Peyer's patch (tissue), 4 donors: ENCODE data around the gene PAGR1. TPM values are rescaled to one million over a fixed set of nuclear protein-coding genes. Genes with fewer than 3 reads are reported as not detected.

Experiments
- DNase-seq, 3 donors: peaks; one replicate each; pipeline ENCODE4 v3.0.0-alpha.2; 2017 to 2019
- H3K27ac ChIP-seq, 4 donors: fragments of 200-600 bp; sonication (generic); one replicate each; pipeline ENCODE4 v1.5.1; 2016 to 2019
- H3K27me3 ChIP-seq, 2 donors: fragments of 200-600 bp; sonication (generic); one replicate each; pipeline ENCODE4 v1.5.1; 2019
- H3K36me3 ChIP-seq, 3 donors: fragments of 200-600 bp; sonication (generic); one replicate each; pipeline ENCODE4 v1.5.1; 2016 to 2019
- H3K4me1 ChIP-seq, 4 donors: fragments of 200-600 bp; sonication (generic); one replicate each; pipeline ENCODE4 v1.5.1; 2016 to 2019
- H3K4me3 ChIP-seq, 4 donors: fragments of 200-600 bp; sonication (generic); 1 replicate in 3 of 4; 2 replicates in 1 of 4; pipeline ENCODE4 v1.5.1; 2016 to 2019; ENCODE audit warnings: mild to moderate bottlenecking in 1 of 4
- H3K9me3 ChIP-seq, 4 donors: fragments of 200-600 bp; sonication (generic); one replicate each; pipeline ENCODE4 v1.5.1; 2016 to 2019; ENCODE audit warnings: mild to moderate bottlenecking in 1 of 4
- POLR2A ChIP-seq, 2 donors: fragments of 450-650 bp; IDR thresholded peaks; one replicate each; pipeline ENCODE4 v1.5.1; 2017; ENCODE audit warnings: antibody characterized with exemption in 2 of 2, mild to moderate bottlenecking in 2 of 2, moderate library complexity in 2 of 2
- total RNA-seq, 4 donors: library from RNA; depleted of rRNA; stranded (reverse); fragments of >200 nt; gene quantifications; one replicate each; pipeline ENCODE4 v1.1.0, GENCODE V29; 2016
- TF ChIP-seq, protein P1 (sequence below), 6 experiments: fragments of 450-650 bp in 4 of 6; fragments of 200-600 bp in 2 of 6; sonication (generic) in 1 of 6; IDR thresholded peaks; one replicate each; pipeline ENCODE4 v1.5.1; 2017 to 2019; ENCODE audit warnings: antibody characterized with exemption in 6 of 6, mild to moderate bottlenecking in 3 of 6, moderate library complexity in 1 of 6

Gene PAGR1
- total RNA-seq, 4 donors from 2014 or later: 39.5 to 50.3 (median 48.3) TPM

DNA sequence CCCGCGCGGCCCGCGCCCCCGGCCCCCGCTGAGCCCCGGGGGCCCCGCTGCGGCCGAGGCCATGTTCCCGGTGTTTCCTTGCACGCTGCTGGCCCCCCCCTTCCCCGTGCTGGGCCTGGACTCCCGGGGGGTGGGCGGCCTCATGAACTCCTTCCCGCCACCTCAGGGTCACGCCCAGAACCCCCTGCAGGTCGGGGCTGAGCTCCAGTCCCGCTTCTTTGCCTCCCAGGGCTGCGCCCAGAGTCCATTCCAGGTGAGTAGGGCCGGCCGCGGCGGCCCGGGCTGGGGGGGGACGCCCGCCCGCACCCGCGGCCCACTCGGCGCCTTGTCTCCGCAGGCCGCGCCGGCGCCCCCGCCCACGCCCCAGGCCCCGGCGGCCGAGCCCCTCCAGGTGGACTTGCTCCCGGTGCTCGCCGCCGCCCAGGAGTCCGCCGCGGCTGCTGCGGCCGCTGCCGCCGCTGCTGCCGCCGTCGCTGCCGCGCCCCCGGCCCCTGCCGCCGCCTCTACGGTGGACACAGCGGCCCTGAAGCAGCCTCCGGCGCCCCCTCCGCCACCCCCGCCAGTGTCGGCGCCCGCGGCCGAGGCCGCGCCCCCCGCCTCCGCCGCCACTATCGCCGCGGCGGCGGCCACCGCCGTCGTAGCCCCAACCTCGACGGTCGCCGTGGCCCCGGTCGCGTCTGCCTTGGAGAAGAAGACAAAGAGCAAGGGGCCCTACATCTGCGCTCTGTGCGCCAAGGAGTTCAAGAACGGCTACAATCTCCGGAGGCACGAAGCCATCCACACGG lies 9.1 kb upstream of the PAGR1 start:
- Histone ChIP-seq H3K4me1 (peaks cover 4 to 47% (median 29%) of the 10 kb centered on the region in 4 donors), H3K36me3 (peaks cover 0 to 15% (median 0%) of the 10 kb centered on the region in 3 donors), H3K4me3 (peak overlapping the region; percentile 55 to 79 (median 70)), H3K27me3 (no peaks in the 10 kb centered on the region), H3K27ac (peak overlapping the region; percentile 85 to 98 (median 90)), H3K9me3 (no peaks in the 10 kb centered on the region)
- DNase-seq: peak; percentile 63 to 76 (median 73)
- TF ChIP-seq, protein P1, sequence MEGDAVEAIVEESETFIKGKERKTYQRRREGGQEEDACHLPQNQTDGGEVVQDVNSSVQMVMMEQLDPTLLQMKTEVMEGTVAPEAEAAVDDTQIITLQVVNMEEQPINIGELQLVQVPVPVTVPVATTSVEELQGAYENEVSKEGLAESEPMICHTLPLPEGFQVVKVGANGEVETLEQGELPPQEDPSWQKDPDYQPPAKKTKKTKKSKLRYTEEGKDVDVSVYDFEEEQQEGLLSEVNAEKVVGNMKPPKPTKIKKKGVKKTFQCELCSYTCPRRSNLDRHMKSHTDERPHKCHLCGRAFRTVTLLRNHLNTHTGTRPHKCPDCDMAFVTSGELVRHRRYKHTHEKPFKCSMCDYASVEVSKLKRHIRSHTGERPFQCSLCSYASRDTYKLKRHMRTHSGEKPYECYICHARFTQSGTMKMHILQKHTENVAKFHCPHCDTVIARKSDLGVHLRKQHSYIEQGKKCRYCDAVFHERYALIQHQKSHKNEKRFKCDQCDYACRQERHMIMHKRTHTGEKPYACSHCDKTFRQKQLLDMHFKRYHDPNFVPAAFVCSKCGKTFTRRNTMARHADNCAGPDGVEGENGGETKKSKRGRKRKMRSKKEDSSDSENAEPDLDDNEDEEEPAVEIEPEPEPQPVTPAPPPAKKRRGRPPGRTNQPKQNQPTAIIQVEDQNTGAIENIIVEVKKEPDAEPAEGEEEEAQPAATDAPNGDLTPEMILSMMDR (IDR thresholded peaks at IDR 0.05): no peak
- TF ChIP-seq POLR2A (IDR thresholded peaks at IDR 0.05): no peak

DNA sequence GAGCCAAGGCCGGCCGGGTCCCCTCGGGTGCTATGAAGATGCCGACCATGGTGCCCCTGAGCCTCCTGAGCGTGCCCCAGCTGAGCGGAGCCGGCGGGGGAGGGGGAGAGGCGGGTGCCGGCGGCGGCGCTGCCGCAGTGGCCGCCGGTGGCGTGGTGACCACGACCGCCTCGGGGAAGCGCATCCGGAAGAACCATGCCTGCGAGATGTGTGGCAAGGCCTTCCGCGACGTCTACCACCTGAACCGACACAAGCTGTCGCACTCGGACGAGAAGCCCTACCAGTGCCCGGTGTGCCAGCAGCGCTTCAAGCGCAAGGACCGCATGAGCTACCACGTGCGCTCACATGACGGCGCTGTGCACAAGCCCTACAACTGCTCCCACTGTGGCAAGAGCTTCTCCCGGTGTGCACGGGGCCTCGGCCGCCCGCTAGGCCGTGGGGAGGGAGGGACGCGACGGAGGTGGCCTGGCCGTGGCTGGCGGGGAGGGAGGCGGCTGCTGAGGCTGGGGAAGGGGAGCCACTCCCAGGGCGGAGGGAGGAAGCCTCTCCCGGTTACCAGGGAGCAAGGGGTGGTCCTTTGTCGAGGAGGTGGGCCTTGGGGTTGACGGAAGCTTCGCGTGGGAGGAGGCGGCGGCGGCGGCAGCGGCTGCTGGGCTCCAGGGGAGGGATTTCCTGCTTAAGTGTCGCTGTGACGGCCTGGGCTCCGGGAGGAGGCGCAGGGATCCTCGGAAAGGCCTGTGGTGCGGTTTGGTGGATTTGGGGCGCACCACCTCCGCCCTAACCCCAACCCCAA lies 8.3 kb upstream of the PAGR1 start:
- Histone ChIP-seq H3K4me1 (peaks cover 4 to 55% (median 34%) of the 10 kb centered on the region in 4 donors), H3K4me3 (peak overlapping the region; percentile 55 to 79 (median 70))
- TF ChIP-seq POLR2A (IDR thresholded peaks at IDR 0.05): peak; percentile 35 to 46
- TF ChIP-seq, protein P1 (IDR thresholded peaks at IDR 0.05): peak in 5 of 6 experiments; percentile 9 to 76 (median 56)

DNA sequence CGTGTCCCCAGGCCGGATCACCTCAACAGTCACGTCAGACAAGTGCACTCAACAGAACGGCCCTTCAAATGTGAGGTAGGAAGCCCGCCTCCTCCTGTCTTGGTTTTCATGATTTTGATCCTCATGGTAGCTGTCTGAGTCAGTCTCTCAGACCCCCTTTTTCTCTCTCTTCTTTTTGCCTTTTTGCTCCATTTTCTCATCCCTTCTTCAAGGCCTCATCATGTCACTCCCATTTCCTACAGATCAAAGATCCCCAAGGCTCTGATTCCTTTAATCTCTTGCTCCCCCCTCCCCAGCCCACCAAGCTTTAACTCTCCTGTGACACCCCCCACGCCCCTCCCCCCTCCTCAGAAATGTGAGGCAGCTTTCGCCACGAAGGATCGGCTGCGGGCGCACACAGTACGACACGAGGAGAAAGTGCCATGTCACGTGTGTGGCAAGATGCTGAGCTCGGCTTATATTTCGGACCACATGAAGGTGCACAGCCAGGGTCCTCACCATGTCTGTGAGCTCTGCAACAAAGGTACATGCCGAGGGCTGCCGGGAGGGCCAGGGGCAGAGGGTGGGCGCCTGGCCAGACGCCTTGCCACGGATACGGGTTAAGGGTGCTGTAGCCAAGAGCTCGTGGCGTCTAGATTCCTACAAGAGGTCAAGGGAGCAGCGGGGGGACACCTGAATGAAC lies 7.6 kb upstream of the PAGR1 start:
- Histone ChIP-seq H3K9me3 (no peaks in the 10 kb centered on the region), H3K4me3 (peak overlapping the region; percentile 55 to 79 (median 70)), H3K27me3 (no peaks in the 10 kb centered on the region), H3K27ac (peak overlapping the region; percentile 85 to 98 (median 90)), H3K4me1 (peaks cover 4 to 62% (median 34%) of the 10 kb centered on the region in 4 donors), H3K36me3 (peaks cover 0 to 15% (median 0%) of the 10 kb centered on the region in 3 donors)
- DNase-seq: no peak
- no peak for TF ChIP-seq POLR2A (IDR thresholded peaks at IDR 0.05)
- TF ChIP-seq, protein P1 (IDR thresholded peaks at IDR 0.05): peak in 1 of 6 experiments; percentile 1

More for the DNA sequence above, 8.3 kb upstream of the PAGR1 start:
- no peaks in the 10 kb centered on the region for H3K27me3 ChIP-seq
- H3K9me3 ChIP-seq: no peaks in the 10 kb centered on the region
- peaks cover 0 to 15% (median 0%) of the 10 kb centered on the region in 3 donors for H3K36me3 ChIP-seq
- peak overlapping the region; percentile 85 to 98 (median 90) for H3K27ac ChIP-seq
- peak; percentile 85 to 94 (median 89) for DNase-seq

DNA sequence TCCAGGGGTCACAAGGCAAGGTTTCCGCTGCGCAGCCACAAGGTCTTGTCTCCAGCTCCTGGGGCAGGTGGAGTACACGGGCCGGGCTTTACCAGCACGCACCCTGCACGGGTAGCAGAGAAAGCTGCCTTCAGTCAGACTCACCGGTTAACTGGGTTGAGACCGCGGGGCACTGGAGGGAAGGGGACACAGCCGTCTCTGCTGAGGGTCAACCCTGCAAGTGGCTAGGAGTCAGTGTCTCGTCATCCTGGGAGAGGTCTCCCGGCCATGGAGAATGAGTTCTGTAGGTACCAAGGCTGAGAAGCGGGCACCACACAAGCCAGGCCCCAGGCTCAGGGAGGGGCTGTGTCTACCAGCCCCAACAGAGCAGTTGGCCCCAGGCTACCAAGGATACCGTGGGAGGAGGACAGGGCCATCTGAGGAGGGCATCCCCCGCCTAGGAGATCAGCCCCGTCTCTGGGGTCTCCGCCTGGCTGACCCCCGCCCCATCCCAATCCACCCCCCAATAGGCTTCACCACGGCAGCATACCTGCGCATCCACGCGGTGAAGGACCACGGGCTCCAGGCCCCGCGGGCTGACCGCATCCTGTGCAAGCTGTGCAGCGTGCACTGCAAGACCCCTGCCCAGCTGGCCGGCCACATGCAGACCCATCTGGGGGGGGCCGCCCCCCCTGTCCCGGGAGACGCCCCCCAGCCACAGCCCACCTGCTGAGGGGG lies 6.8 kb upstream of the PAGR1 start:
- Histone ChIP-seq H3K27ac (peak overlapping the region; percentile 85 to 98 (median 90)), H3K27me3 (no peaks in the 10 kb centered on the region), H3K9me3 (no peaks in the 10 kb centered on the region), H3K4me3 (peak overlapping the region in 2 of 4 donors; percentile 63 to 76), H3K4me1 (peaks cover 4 to 62% (median 34%) of the 10 kb centered on the region in 4 donors), H3K36me3 (peaks cover 0 to 15% (median 0%) of the 10 kb centered on the region in 3 donors)
- DNase-seq: no peak
- TF ChIP-seq, protein P1 (IDR thresholded peaks at IDR 0.05): no peak
- no peak for TF ChIP-seq POLR2A (IDR thresholded peaks at IDR 0.05)
